Suprapubic skin (tissue), 4 donors: Measurements from ENCODE around the gene HES6. TPM values are rescaled to one million over a fixed set of nuclear protein-coding genes. Genes with fewer than 3 reads are reported as not detected.
A peak's percentile ranks its signal among the peaks of the same experiment; 100 is the strongest.

Source experiments
- DNase-seq, 2 donors: peaks; one replicate each; pipeline ENCODE4 v3.0.0-alpha.2; 2019; ENCODE audit warnings: low spot score in 2 of 2
- H3K27ac ChIP-seq: fragments of 200-600 bp; sonication (generic); one replicate; pipeline ENCODE4 v1.5.1; 2019
- H3K27me3 ChIP-seq: fragments of 200-600 bp; sonication (generic); one replicate; pipeline ENCODE4 v1.5.1; 2019
- H3K36me3 ChIP-seq: fragments of 200-600 bp; sonication (generic); one replicate; pipeline ENCODE4 v1.5.1; 2019
- H3K4me1 ChIP-seq: fragments of 200-600 bp; sonication (generic); one replicate; pipeline ENCODE4 v1.5.1; 2019
- H3K4me3 ChIP-seq: fragments of 200-600 bp; sonication (generic); one replicate; pipeline ENCODE4 v1.5.1; 2019; ENCODE audit warnings: mild to moderate bottlenecking
- H3K9me3 ChIP-seq: fragments of 200-600 bp; sonication (generic); one replicate; pipeline ENCODE4 v1.5.1; 2019
- EP300 ChIP-seq: sonication (generic); formaldehyde crosslinking; IDR thresholded peaks from one replicate; pipeline ENCODE4 v1.6.1; 2017; ENCODE audit warnings: antibody characterized with exemption
- POLR2A ChIP-seq, 2 donors: fragments of 450-650 bp; IDR thresholded peaks; one replicate each; pipeline ENCODE4 v1.6.1; 2017; ENCODE audit warnings: antibody characterized with exemption in 2 of 2, mild to moderate bottlenecking in 2 of 2, moderate library complexity in 2 of 2
- POLR2AphosphoS5 ChIP-seq, 3 donors: sonication (generic); formaldehyde crosslinking; IDR thresholded peaks; one replicate each; pipeline ENCODE4 v1.6.1; 2017; ENCODE audit warnings: antibody characterized with exemption in 3 of 3
- WGBS: methylation state at CpG from one replicate; pipeline ENCODE4 v1.1.5; 2018; 5-methylcytosine and 5-hydroxymethylcytosine counted together
- total RNA-seq, 4 donors: library from RNA; depleted of rRNA; stranded (reverse); fragments of >200 nt; gene quantifications; one replicate each; pipeline ENCODE4 v1.1.0, GENCODE V29; 2016
- TF ChIP-seq, protein P1 (sequence below), 2 donors: fragments of 200-600 bp in 1 of 2; fragments of 450-650 bp in 1 of 2; sonication (generic) in 1 of 2; IDR thresholded peaks; one replicate each; pipeline ENCODE4 v1.5.1; 2016 to 2019; ENCODE audit warnings: antibody characterized with exemption in 2 of 2, mild to moderate bottlenecking in 1 of 2, moderate library complexity in 1 of 2

Gene HES6
- total RNA-seq, 4 donors from 2014 or later: 4.0 to 10.0 (median 7.0) TPM

DNA sequence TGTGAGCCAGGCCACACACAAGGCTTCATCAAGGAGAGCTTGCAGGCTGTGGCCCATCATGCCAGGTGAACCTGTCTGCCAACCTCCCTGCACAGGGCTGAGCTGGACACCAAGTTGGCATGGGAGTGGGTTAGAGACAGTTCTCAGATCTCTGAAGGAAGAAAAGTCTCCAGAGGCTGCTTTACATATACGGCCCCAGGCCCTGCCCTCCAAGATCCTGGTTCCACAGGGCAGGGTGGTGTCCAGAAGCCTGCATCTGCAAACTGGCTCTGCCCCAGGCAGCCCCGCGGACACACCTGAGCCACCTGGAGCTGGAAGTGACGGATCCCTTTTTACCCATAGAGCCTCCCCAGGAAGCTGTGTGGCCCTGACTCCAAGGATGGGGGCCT, 24.2 kb upstream of the HES6 start:
- Histone ChIP-seq H3K27ac (peak overlapping the region; percentile 20), H3K4me1 (peaks cover 28% of the 10 kb centered on the region), H3K9me3 (no peaks in the 10 kb centered on the region), H3K4me3 (no peak overlapping the region), H3K27me3 (no peaks in the 10 kb centered on the region), H3K36me3 (peaks cover 70% of the 10 kb centered on the region)
- WGBS: 56% methylated on average over 4 of the region's 4 CpGs
- TF ChIP-seq POLR2AphosphoS5 (IDR thresholded peaks at IDR 0.05) (no peak), EP300 (no peak), POLR2A (IDR thresholded peaks at IDR 0.05) (no peak)
- TF ChIP-seq, protein P1, sequence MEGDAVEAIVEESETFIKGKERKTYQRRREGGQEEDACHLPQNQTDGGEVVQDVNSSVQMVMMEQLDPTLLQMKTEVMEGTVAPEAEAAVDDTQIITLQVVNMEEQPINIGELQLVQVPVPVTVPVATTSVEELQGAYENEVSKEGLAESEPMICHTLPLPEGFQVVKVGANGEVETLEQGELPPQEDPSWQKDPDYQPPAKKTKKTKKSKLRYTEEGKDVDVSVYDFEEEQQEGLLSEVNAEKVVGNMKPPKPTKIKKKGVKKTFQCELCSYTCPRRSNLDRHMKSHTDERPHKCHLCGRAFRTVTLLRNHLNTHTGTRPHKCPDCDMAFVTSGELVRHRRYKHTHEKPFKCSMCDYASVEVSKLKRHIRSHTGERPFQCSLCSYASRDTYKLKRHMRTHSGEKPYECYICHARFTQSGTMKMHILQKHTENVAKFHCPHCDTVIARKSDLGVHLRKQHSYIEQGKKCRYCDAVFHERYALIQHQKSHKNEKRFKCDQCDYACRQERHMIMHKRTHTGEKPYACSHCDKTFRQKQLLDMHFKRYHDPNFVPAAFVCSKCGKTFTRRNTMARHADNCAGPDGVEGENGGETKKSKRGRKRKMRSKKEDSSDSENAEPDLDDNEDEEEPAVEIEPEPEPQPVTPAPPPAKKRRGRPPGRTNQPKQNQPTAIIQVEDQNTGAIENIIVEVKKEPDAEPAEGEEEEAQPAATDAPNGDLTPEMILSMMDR (IDR thresholded peaks at IDR 0.05): no peak
- DNase-seq: peak in 1 of 2 donors; percentile 62

DNA sequence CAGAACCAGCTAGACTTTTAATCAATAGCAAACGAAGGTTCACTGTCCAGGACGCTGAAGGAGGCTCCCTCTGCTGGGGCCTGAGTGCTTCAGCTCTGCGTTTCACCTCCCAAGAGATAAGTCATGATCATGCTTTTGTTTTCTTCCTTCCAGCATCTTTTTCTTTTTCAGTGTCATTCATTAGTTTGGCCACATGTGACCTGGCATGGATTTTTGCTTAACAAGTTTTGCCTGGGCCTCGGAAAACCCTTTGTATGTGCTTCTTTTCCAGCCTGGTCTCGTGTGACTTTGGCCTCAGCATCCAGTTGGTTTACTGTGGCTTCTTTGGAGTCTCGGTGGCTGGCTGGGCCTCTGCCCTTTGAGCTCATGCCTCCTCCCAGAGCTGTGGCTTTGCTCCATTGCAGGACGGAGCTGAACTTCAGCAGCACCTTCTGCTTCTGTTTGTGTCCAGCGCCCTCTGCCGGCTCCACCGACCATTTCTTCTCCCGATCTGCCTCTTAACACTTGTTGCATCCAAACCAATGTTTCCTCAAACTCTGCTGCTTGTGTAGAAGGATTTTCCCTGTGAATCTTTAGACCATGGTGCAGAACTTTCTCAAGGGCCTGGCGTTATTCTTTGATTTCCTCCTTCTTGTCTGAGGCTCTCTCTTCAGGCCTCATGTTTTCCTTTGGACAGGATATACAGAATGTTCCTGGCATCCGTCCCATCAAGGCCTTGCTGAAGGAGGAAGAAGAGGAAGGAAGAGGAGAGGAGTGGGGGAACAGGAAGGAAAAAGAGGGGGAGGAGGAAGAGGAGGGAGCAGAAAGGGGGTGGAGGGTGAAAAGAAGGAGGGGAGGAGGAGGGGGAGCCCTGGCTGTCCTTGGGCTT, 23.6 kb upstream of the HES6 start:
- no peak overlapping the region for H3K4me3 ChIP-seq
- H3K27me3 ChIP-seq: no peaks in the 10 kb centered on the region
- DNase-seq: peak; percentile 95 to 97
- peak overlapping the region; percentile 42 for H3K27ac ChIP-seq
- peaks cover 71% of the 10 kb centered on the region for H3K36me3 ChIP-seq
- H3K9me3 ChIP-seq: no peaks in the 10 kb centered on the region
- peaks cover 28% of the 10 kb centered on the region for H3K4me1 ChIP-seq
- TF ChIP-seq, protein P1 (IDR thresholded peaks at IDR 0.05): peak; percentile 69 to 75
- no peak for TF ChIP-seq POLR2A (IDR thresholded peaks at IDR 0.05)
- TF ChIP-seq POLR2AphosphoS5 (IDR thresholded peaks at IDR 0.05): peak in 1 of 3 donors; percentile 25
- WGBS: 13% methylated on average over 13 of the region's 13 CpGs

DNA sequence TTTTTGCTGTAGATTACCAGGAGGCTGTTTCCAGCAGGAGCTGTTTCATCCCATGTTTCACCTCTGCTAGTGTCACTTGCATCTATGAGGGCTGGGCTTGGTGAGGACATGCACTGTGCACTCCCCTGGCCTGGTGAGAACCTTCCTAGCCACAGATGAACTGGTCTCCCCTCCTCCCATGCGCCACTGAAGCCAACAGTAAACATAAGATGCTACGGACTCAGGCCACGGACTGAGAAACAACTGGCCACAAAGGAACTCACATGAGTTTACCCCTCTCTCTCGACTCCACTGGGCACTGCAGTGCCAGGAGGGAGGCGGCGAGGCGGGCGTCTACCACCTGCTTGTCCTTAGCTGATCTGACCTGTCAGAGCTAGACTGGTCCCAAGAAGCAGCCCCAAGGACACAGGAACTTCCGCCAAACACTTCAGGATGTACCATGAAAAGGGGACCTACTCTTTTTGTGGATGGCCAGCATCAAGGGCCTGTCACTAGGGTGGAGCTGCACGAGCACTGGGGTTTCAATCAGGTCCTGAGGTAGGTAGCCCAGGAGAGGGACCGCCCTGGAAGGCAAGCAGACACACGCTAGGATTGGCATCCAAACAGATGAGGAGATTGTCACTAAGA, 22.8 kb upstream of the HES6 start:
- no peaks in the 10 kb centered on the region for H3K9me3 ChIP-seq
- H3K27ac ChIP-seq: peak overlapping the region; percentile 42
- no peak overlapping the region for H3K4me3 ChIP-seq
- H3K27me3 ChIP-seq: no peaks in the 10 kb centered on the region
- DNase-seq: peak in 1 of 2 donors; percentile 62
- peaks cover 71% of the 10 kb centered on the region for H3K36me3 ChIP-seq
- 85% methylated on average over 12 of the region's 12 CpGs for WGBS
- TF ChIP-seq POLR2A (IDR thresholded peaks at IDR 0.05) (no peak), EP300 (no peak), POLR2AphosphoS5 (IDR thresholded peaks at IDR 0.05) (no peak)
- TF ChIP-seq, protein P1 (IDR thresholded peaks at IDR 0.05): no peak
- peaks cover 25% of the 10 kb centered on the region for H3K4me1 ChIP-seq

DNA sequence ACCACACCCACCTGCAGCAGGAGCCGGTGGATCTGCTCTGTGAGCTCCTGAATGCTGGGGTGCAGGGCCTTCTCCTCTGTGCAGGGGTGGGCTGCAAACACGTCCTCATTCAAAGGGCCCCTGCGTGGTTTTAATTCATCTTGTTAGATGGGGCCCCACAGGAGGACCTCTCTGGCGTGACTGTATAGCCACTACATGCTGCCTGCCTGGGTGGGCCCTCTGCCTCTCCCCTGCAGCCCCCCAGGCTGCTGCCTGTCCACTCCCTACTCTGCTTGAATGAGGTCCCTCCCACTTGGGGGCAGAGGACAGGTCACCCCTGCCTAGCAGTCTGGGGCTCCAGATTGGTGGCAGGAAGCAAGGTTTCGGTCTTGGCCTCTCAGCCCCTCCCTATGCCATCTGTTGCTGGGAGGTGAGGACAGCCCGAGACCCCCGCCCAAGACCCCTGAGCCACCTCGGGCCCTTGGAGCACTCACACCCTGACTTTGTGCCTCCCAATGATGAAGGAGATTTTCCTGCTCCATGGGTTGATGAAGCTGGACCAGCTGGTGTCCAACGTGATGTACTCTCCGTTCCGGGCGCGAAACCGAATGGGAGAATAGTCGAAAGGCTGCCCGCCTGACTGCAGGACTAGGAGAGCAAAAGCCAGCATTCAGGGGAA, 22.0 kb upstream of the HES6 start:
- Histone ChIP-seq H3K4me3 (no peak overlapping the region), H3K4me1 (peaks cover 25% of the 10 kb centered on the region), H3K27me3 (no peaks in the 10 kb centered on the region), H3K27ac (no peak overlapping the region), H3K36me3 (peaks cover 70% of the 10 kb centered on the region), H3K9me3 (no peaks in the 10 kb centered on the region)
- no peak for DNase-seq
- 94% methylated on average over 14 of the region's 16 CpGs for WGBS
- TF ChIP-seq POLR2AphosphoS5 (IDR thresholded peaks at IDR 0.05) (no peak), EP300 (no peak), POLR2A (IDR thresholded peaks at IDR 0.05) (no peak)
- TF ChIP-seq, protein P1 (IDR thresholded peaks at IDR 0.05): no peak

DNA sequence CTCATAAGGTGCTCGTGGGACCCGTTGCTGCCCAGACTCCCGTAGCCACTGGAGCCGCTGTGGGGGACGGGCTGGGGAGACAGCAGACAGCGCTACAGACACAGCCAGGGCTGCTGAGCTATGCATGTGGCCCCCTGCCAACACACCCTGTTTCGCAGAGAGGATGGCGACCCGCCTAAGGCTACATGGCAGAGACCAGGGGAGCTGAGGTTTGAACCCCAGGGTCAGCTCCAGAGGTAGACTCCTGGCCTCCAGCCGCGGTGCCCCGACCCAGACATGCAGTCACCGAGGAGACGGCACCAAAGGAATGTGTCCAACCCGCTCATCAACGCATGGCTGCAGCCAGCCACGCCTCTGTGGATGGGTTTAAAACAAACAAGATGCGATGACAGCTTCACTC, 21.0 kb upstream of the HES6 start:
- Histone ChIP-seq H3K27me3 (no peaks in the 10 kb centered on the region), H3K4me3 (no peak overlapping the region), H3K9me3 (no peaks in the 10 kb centered on the region), H3K36me3 (peaks cover 77% of the 10 kb centered on the region), H3K4me1 (peaks cover 25% of the 10 kb centered on the region), H3K27ac (no peak overlapping the region)
- DNase-seq: no peak
- TF ChIP-seq, protein P1 (IDR thresholded peaks at IDR 0.05): no peak
- TF ChIP-seq EP300 (no peak), POLR2A (IDR thresholded peaks at IDR 0.05) (no peak), POLR2AphosphoS5 (IDR thresholded peaks at IDR 0.05) (no peak)
- WGBS: no CpG with 5 or more reads among the region's 18 CpGs
